B cell (primary cell): Measurements from ENCODE around the gene MBIP. TPM values are rescaled to one million over a fixed set of nuclear protein-coding genes. Genes with fewer than 3 reads are reported as not detected.

Experiments
- ATAC-seq: fragments of 200-7000 bp; cut with Tn5 transposase; one replicate; pipeline ENCODE4 v1.10.0; 2021; ENCODE audit warnings: low read depth, mild to moderate bottlenecking, moderate number of reproducible peaks, moderate library complexity
- CTCF ChIA-PET: fragments of 350-600 bp; sonication (Branson Sonifier 250); formaldehyde crosslinking; loops from one replicate; lab custom pipeline; 2021; ENCODE audit warnings: antibody characterized with exemption, inconsistent platforms; lab: Charles Lee
- POLR2A ChIA-PET: fragments of 350-600 bp; sonication (Branson Sonifier 250); formaldehyde crosslinking; loops from one replicate; lab custom pipeline; 2021; ENCODE audit warnings: antibody characterized with exemption; lab: Charles Lee
- DNase-seq: peaks from one replicate; pipeline ENCODE4 v3.0.0; 2013
- H2AFZ ChIP-seq: 2 replicates; pipeline ENCODE4 v1.6.1; 2012; ENCODE audit warnings: mild to moderate bottlenecking, low read depth, low read length; ENCODE audit not compliant: insufficient read depth, poor library complexity, severe bottlenecking
- H3K27ac ChIP-seq, 2 donors: 1 replicate in 1 of 2; 2 replicates in 1 of 2; pipeline ENCODE4 v1.5.1; 2012 to 2013; ENCODE audit warnings: low read length in 2 of 2, mild to moderate bottlenecking in 2 of 2, moderate library complexity in 1 of 2
- H3K27me3 ChIP-seq, 4 experiments: fragments of 200-600 bp in 1 of 4; sonication (generic) in 1 of 4; replicated peaks in 1 of 4; 1 replicate in 2 of 4; 2 replicates in 2 of 4; pipeline versions ENCODE4 v1.6.1 to v1.7.0; 2013 to 2016; ENCODE audit warnings: low read length in 3 of 4, mild to moderate bottlenecking in 2 of 4, mixed read lengths in 1 of 4, moderate library complexity in 1 of 4; ENCODE audit not compliant: insufficient read depth in 4 of 4, control insufficient read depth in 3 of 4; ENCODE audit errors: control extremely low read depth in 1 of 4
- H3K36me3 ChIP-seq, 2 experiments: replicated peaks in 1 of 2; 1 replicate in 1 of 2; 2 replicates in 1 of 2; pipeline versions ENCODE4 v1.6.1 to v1.7.1; 2013; ENCODE audit warnings: low read length in 1 of 2; ENCODE audit not compliant: insufficient read depth in 2 of 2, control insufficient read depth in 1 of 2; ENCODE audit errors: control extremely low read depth in 1 of 2, extremely low read depth in 1 of 2
- H3K4me1 ChIP-seq, 2 donors: fragments of 200-600 bp in 1 of 2; sonication (generic) in 1 of 2; 1 replicate in 1 of 2; 2 replicates in 1 of 2; pipeline versions ENCODE4 v1.5.1 to v1.6.1; 2013 to 2017; ENCODE audit warnings: low read length in 2 of 2; ENCODE audit not compliant: control insufficient read depth in 2 of 2, insufficient read depth in 2 of 2
- H3K4me2 ChIP-seq: replicated peaks from 2 replicates; pipeline ENCODE3; 2012; ENCODE audit warnings: mild to moderate bottlenecking, low read depth, low read length; ENCODE audit not compliant: poor library complexity, severe bottlenecking
- H3K4me3 ChIP-seq, 5 experiments: fragments of 200-600 bp in 1 of 5; sonication (generic) in 1 of 5; 1 replicate in 3 of 5; 2 replicates in 2 of 5; pipeline versions ENCODE4 v1.5.1 to v1.7.0; 2011 to 2016; ENCODE audit warnings: low read length in 4 of 5, mild to moderate bottlenecking in 4 of 5, low read depth in 2 of 5, control low read depth in 1 of 5, moderate library complexity in 1 of 5; ENCODE audit not compliant: insufficient read depth in 1 of 5; ENCODE audit errors: control extremely low read depth in 1 of 5, extremely low read depth in 1 of 5
- H3K79me2 ChIP-seq: fragments of 200-600 bp; sonication (generic); one replicate; pipeline ENCODE4 v1.6.0; 2016; ENCODE audit warnings: low read length; ENCODE audit not compliant: control insufficient read depth, insufficient read depth
- H3K9ac ChIP-seq: fragments of 200-600 bp; sonication (generic); 2 replicates; pipeline ENCODE4 v1.6.1; 2017; ENCODE audit warnings: mild to moderate bottlenecking, low read length, moderate library complexity
- H3K9me3 ChIP-seq, 3 donors: one replicate each; pipeline versions ENCODE4 v1.6.1 to v1.7.1; 2013; ENCODE audit warnings: low read length in 2 of 3; ENCODE audit not compliant: control insufficient read depth in 2 of 3, insufficient read depth in 1 of 3; ENCODE audit errors: control extremely low read depth in 1 of 3
- H4K20me1 ChIP-seq: 2 replicates; pipeline ENCODE4 v1.6.0; 2012; ENCODE audit warnings: mild to moderate bottlenecking, low read length; ENCODE audit not compliant: insufficient read depth, control insufficient read depth, poor library complexity, severe bottlenecking
- H3K27ac Mint-ChIP-seq: one replicate; pipeline ENCODE4 v1.8.0; 2021; ENCODE audit warnings: mixed read lengths
- H3K27me3 Mint-ChIP-seq: one replicate; pipeline ENCODE4 v1.8.0; 2021; ENCODE audit warnings: mixed read lengths
- H3K4me1 Mint-ChIP-seq: one replicate; pipeline ENCODE4 v1.8.0; 2021; ENCODE audit warnings: mixed read lengths
- H3K4me3 Mint-ChIP-seq: one replicate; pipeline ENCODE4 v1.8.0; 2021; ENCODE audit warnings: mixed read lengths
- H3K9me3 Mint-ChIP-seq: one replicate; pipeline ENCODE4 v1.8.0; 2022; ENCODE audit warnings: mixed read lengths; ENCODE audit not compliant: insufficient read depth
- CTCF ChIP-seq: fragments of 200-600 bp; IDR thresholded peaks from one replicate; pipeline ENCODE4 v1.8.0; 2022; ENCODE audit warnings: antibody characterized with exemption, mild to moderate bottlenecking
- EZH2 ChIP-seq: IDR thresholded peaks from 2 replicates; pipeline ENCODE4 v1.6.1; 2012; ENCODE audit warnings: borderline replicate concordance, low read depth, mild to moderate bottlenecking, moderate library complexity, low read length; ENCODE audit not compliant: insufficient read depth, poor library complexity, severe bottlenecking
- WGBS: methylation state at CpG from one replicate; pipeline ENCODE4 v1.1.5; 2013; ENCODE audit warnings: missing lambda C conversion rate; ENCODE audit not compliant: insufficient coverage; 5-methylcytosine and 5-hydroxymethylcytosine counted together
- intact Hi-C: fragments of 100-400 bp; cut with micrococcal nuclease; formaldehyde crosslinking; loops from one replicate; pipeline ENCODE4 v1.10.0; 2022
- polyA plus RNA-seq: library from polyadenylated mRNA; depleted of rRNA; stranded (reverse); fragments of >200 nt; gene quantifications from 2 replicates; pipeline ENCODE4 v1.2.3, GENCODE V29; 2012
- total RNA-seq, 2 donors: library from RNA; stranded (reverse); fragments of 120-200 nt in 1 of 2; gene quantifications; 1 replicate in 1 of 2; 2 replicates in 1 of 2; pipeline versions ENCODE4 v1.2.3 to v1.2.4, GENCODE V29; 2013 to 2022

The MBIP gene
- total and polyA plus RNA-seq, 2 donors (not counting 1 experiment from before 2014, with no cell fraction given), result 9.3 to 20.8 TPM

DNA sequence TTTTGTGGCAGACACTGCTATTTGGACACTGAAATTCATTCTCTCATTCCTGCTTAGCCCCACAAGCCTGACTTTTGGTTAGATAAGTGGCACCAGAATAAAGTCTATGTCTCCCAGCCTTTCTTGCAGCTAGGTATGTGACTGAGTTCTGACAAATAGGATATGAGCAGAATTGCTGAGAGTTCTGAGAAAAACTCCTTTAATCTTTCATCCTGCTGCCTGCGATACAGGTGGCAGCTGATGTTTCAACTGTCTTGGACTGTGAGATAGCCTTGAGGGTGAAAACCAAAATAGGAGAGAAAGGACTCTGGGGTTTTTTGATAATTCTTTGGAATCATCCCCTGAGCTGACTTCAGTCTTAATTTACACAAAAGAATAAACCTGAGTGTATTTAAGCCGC, 55.8 kb downstream of the MBIP start:
- intact Hi-C loops, result no loop called here
- H3K27me3 Mint-ChIP-seq, result peaks cover 8% of the 10 kb centered on the region
- Histone ChIP-seq H3K79me2 (no peaks in the 10 kb centered on the region), H3K4me3 (no peak overlapping the region), H3K4me1 (no peaks in the 10 kb centered on the region), H3K9ac (no peak overlapping the region), H3K27me3 (no peaks in the 10 kb centered on the region), H3K27ac (no peak overlapping the region), H3K9me3 (no peaks in the 10 kb centered on the region), H2AFZ (no peak overlapping the region), H3K4me2 (no peak overlapping the region), H3K36me3 (no peaks in the 10 kb centered on the region), H4K20me1 (no peaks in the 10 kb centered on the region)
- POLR2A ChIA-PET, result no interaction called here
- H3K4me1 Mint-ChIP-seq, result no peaks in the 10 kb centered on the region
- H3K27ac Mint-ChIP-seq, result no peak overlapping the region
- H3K4me3 Mint-ChIP-seq, result no peak overlapping the region
- no peaks in the 10 kb centered on the region for H3K9me3 Mint-ChIP-seq
- CTCF ChIA-PET, result no interaction called here
- no CpG with 5 or more reads among the region's 2 CpGs for WGBS
- no peak for ATAC-seq
- DNase-seq, result no peak
- TF ChIP-seq CTCF, result no peak
- no peak for TF ChIP-seq EZH2

DNA sequence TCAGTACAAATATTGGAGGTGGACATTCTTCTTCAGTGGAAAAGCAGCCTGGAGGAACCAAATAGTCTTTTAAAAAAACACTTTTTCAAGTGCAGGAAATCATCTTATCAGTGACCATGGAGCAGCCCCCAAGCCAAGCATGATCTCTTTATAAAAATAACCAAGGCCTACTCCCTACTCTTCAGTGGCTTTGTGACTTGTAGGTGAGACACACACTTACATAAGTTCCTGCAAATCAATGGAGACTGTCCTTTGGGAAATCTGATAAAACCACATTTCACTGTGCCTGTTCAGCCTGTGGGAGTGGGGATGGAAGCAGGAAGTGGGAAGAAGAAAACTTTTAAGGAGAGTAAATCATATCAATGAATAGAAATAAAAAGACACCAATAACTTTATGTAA, 56.3 kb downstream of the MBIP start:
- Mint-ChIP-seq H3K27ac (no peak overlapping the region), H3K27me3 (peaks cover 5% of the 10 kb centered on the region), H3K4me3 (no peak overlapping the region), H3K9me3 (no peaks in the 10 kb centered on the region), H3K4me1 (no peaks in the 10 kb centered on the region)
- H3K9me3 ChIP-seq, result no peaks in the 10 kb centered on the region
- TF ChIP-seq CTCF (no peak), EZH2 (no peak)
- ChIA-PET POLR2A (no interaction called here), CTCF (no interaction called here)
- no peaks in the 10 kb centered on the region for H4K20me1 ChIP-seq
- no peak overlapping the region for H3K27ac ChIP-seq
- no peak for ATAC-seq
- no peaks in the 10 kb centered on the region for H3K4me1 ChIP-seq
- no peak for DNase-seq
- H3K4me3 ChIP-seq, result no peak overlapping the region
- no peaks in the 10 kb centered on the region for H3K79me2 ChIP-seq
- H3K9ac ChIP-seq, result no peak overlapping the region
- H2AFZ ChIP-seq, result no peak overlapping the region
- H3K4me2 ChIP-seq, result no peak overlapping the region
- H3K27me3 ChIP-seq, result no peaks in the 10 kb centered on the region
- H3K36me3 ChIP-seq, result no peaks in the 10 kb centered on the region
- intact Hi-C loops, result no loop called here
